ENCODE results near the gene RALGPS1. TPM values are rescaled to one million over a fixed set of nuclear protein-coding genes. Genes with fewer than 3 reads are reported as not detected.

RALGPS1 gene
- total RNA-seq, 1 experiment from 2014 or later = 28.5 TPM

DNA sequence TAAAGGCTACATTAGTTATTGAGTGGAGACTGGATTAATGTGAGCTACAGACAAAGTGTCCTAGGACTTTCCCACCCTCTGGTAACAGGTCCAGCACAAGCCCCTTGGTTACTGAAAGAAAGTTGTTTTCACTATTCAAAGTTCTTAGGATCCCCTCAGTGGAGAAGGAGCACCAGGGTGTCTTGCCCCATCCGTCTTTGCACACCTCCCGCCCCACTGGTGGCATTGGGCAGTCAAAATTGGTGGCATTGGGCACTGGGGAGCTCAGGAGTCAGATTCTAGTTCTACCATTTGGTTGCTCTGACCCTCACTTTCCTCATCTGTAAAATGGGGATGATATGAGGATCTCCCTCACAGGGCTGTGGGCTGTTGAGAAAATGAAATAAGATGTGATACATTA lies 210.2 kb downstream of the RALGPS1 start:
- Mint-ChIP-seq H3K27ac (0 out of 2 replicates have a peak overlapping the region, but pooled peaks have one; percentile 19), H3K4me3 (no peak overlapping the region), H3K9me3 (no peaks in the 10 kb centered on the region), H3K36me3 (no peaks in the 10 kb centered on the region), H3K27me3 (ENCODE audit: low read depth) (no peaks in the 10 kb centered on the region; the same call in none of the 2 replicates), H3K4me1 (peaks cover 24% of the 10 kb centered on the region)
- ChIA-PET POLR2A (no interaction called here), CTCF (interaction anchor here (1.7 to 1.9 kb wide), 2 partner anchors 14 to 35 kb away, joined by 5 read pairs; no protein-coding TSS in a partner anchor)
- TF ChIP-seq SMAD3 (CRISPR knock-in tag; IDR thresholded peaks at IDR 0.05; ENCODE audit: borderline replicate concordance) (no peak), ZNF263 (CRISPR knock-in tag; IDR thresholded peaks at IDR 0.05; ENCODE audit: low read depth) (no peak), GTF2I (CRISPR knock-in tag; conservative IDR thresholded peaks at IDR 0.05) (no peak), ZNF121 (CRISPR knock-in tag; IDR thresholded peaks at IDR 0.05) (no peak), ETV6 (CRISPR knock-in tag; IDR thresholded peaks at IDR 0.05) (no peak), RORB (CRISPR knock-in tag; IDR thresholded peaks at IDR 0.05) (no peak), MXD4 (CRISPR knock-in tag; IDR thresholded peaks at IDR 0.05; ENCODE audit: borderline replicate concordance) (no peak), EMX1 (CRISPR knock-in tag; IDR thresholded peaks at IDR 0.05) (no peak), ZNF219 (CRISPR knock-in tag; IDR thresholded peaks at IDR 0.05; ENCODE audit: borderline replicate concordance) (no peak), TEAD1 (CRISPR knock-in tag; IDR thresholded peaks at IDR 0.05) (no peak), CREB1 (CRISPR knock-in tag; IDR thresholded peaks at IDR 0.05) (no peak), NFYB (CRISPR knock-in tag; conservative IDR thresholded peaks at IDR 0.05; ENCODE audit: low read depth) (no peak)
- TF ChIP-seq, protein P1, sequence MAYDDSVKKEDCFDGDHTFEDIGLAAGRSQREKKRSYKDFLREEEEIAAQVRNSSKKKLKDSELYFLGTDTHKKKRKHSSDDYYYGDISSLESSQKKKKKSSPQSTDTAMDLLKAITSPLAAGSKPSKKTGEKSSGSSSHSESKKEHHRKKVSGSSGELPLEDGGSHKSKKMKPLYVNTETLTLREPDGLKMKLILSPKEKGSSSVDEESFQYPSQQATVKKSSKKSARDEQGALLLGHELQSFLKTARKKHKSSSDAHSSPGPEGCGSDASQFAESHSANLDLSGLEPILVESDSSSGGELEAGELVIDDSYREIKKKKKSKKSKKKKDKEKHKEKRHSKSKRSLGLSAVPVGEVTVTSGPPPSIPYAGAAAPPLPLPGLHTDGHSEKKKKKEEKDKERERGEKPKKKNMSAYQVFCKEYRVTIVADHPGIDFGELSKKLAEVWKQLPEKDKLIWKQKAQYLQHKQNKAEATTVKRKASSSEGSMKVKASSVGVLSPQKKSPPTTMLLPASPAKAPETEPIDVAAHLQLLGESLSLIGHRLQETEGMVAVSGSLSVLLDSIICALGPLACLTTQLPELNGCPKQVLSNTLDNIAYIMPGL (CRISPR knock-in tag; IDR thresholded peaks at IDR 0.05) = no peak
- TF ChIP-seq, protein P2, sequence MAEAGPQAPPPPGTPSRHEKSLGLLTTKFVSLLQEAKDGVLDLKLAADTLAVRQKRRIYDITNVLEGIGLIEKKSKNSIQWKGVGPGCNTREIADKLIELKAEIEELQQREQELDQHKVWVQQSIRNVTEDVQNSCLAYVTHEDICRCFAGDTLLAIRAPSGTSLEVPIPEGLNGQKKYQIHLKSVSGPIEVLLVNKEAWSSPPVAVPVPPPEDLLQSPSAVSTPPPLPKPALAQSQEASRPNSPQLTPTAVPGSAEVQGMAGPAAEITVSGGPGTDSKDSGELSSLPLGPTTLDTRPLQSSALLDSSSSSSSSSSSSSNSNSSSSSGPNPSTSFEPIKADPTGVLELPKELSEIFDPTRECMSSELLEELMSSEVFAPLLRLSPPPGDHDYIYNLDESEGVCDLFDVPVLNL (CRISPR knock-in tag; IDR thresholded peaks at IDR 0.05; ENCODE audit: borderline replicate concordance, low read depth) = no peak
- TF ChIP-seq, protein P3, sequence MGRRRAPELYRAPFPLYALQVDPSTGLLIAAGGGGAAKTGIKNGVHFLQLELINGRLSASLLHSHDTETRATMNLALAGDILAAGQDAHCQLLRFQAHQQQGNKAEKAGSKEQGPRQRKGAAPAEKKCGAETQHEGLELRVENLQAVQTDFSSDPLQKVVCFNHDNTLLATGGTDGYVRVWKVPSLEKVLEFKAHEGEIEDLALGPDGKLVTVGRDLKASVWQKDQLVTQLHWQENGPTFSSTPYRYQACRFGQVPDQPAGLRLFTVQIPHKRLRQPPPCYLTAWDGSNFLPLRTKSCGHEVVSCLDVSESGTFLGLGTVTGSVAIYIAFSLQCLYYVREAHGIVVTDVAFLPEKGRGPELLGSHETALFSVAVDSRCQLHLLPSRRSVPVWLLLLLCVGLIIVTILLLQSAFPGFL (CRISPR knock-in tag; IDR thresholded peaks at IDR 0.05; ENCODE audit: borderline replicate concordance) = no peak
- TF ChIP-seq, protein P4, sequence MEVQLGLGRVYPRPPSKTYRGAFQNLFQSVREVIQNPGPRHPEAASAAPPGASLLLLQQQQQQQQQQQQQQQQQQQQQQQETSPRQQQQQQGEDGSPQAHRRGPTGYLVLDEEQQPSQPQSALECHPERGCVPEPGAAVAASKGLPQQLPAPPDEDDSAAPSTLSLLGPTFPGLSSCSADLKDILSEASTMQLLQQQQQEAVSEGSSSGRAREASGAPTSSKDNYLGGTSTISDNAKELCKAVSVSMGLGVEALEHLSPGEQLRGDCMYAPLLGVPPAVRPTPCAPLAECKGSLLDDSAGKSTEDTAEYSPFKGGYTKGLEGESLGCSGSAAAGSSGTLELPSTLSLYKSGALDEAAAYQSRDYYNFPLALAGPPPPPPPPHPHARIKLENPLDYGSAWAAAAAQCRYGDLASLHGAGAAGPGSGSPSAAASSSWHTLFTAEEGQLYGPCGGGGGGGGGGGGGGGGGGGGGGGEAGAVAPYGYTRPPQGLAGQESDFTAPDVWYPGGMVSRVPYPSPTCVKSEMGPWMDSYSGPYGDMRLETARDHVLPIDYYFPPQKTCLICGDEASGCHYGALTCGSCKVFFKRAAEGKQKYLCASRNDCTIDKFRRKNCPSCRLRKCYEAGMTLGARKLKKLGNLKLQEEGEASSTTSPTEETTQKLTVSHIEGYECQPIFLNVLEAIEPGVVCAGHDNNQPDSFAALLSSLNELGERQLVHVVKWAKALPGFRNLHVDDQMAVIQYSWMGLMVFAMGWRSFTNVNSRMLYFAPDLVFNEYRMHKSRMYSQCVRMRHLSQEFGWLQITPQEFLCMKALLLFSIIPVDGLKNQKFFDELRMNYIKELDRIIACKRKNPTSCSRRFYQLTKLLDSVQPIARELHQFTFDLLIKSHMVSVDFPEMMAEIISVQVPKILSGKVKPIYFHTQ (CRISPR knock-in tag; IDR thresholded peaks at IDR 0.05) = no peak
- TF ChIP-seq, protein P5, sequence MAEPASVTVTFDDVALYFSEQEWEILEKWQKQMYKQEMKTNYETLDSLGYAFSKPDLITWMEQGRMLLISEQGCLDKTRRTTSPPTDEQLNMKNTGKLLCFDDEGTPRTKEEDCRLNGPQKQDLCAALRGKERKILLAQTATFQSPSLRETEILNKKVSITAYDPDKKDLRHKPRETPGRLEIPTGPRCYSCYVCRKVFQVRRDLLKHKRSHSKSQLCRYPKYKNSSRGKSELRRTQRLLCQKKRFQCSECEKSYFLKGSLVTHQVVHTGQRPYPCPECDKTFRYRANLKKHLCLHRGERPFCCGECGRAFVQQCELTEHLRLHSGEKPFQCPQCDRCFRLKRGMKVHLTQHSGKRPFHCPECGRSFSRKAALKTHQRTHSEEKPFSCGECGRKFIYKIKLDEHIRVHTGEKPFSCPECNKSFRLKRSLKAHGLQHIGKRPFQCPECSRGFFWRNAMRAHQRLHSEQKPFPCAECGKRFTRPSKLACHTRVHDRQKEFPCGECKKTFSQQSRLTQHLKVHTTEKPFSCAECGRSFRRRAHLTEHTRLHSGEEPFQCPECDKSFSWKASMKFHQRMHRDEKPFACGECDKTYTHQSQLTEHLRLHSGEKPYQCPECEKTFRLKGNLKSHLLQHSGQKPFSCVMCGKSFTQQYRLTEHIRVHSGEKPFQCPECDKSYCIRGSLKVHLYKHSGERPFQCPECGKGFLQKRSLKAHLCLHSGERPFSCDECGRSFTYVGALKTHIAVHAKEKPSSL (CRISPR knock-in tag; conservative IDR thresholded peaks at IDR 0.05) = no peak
- TF ChIP-seq, protein P6, sequence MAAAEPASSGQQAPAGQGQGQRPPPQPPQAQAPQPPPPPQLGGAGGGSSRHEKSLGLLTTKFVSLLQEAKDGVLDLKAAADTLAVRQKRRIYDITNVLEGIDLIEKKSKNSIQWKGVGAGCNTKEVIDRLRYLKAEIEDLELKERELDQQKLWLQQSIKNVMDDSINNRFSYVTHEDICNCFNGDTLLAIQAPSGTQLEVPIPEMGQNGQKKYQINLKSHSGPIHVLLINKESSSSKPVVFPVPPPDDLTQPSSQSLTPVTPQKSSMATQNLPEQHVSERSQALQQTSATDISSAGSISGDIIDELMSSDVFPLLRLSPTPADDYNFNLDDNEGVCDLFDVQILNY (CRISPR knock-in tag; IDR thresholded peaks at IDR 0.05) = no peak
- DNase-seq (ENCODE audit: low spot score) (no peak), ATAC-seq (no peak)
